Stimulated activated CD4-positive, alpha-beta T cell treated with anti-CD3 and anti-CD28 coated beads, TNF-alpha, amount 100 ng/mL, for 24 hours (primary cell): ENCODE results near the gene CAT.

ENCODE experiments used
- DNase-seq, 3 experiments: peaks; one replicate each; pipeline ENCODE4 v3.0.0-alpha.2; 2020; ENCODE audit warnings: low read depth in 3 of 3

Gene CAT

DNA sequence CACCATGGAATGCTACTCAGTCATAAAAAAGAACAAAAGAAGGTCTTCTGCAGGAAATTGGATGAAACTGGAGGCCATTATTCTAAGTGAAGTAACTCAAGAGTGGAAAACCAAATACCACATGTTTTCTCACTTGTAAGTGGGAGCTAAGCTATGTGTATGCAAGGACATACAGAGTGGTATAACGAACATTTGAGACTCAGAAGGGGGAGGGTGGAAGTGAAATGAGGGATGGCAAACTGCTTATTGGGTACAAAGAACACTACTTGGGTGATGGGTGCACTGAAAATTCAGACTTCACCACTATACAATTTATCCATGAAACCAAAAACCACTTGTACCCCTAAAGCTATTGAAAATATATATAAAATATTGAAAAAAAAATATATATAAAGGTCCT lies 13.4 kb upstream of the CAT start:
- DNase-seq: no peak

DNA sequence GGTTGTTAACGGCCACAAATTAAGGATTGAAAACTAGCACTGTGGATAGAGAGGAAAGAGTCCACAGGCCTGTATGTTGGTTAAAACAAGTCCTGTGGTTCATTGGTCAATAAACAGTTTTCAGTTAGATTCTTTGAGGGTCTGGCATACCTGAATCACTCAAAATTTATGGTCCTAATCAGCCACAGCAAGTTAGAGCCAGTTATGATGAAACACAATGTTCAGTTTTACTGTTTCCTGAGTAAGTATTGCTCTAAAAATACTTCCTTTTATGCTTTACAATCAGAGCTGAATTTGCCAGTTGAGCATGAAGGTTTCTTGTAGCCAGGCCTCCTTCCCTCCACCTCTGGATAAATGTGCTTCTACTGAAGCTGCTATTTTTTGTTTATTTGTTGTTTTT lies 12.9 kb upstream of the CAT start:
- DNase-seq: no peak

- no peak for DNase-seq
These were observed 12.0 kb upstream of the CAT start for GRCh38 chr11:34426766-34427185.

GRCh38 chr11:34427186-34427805 lies 11.4 kb upstream of the CAT start:
- DNase-seq: no peak

DNA sequence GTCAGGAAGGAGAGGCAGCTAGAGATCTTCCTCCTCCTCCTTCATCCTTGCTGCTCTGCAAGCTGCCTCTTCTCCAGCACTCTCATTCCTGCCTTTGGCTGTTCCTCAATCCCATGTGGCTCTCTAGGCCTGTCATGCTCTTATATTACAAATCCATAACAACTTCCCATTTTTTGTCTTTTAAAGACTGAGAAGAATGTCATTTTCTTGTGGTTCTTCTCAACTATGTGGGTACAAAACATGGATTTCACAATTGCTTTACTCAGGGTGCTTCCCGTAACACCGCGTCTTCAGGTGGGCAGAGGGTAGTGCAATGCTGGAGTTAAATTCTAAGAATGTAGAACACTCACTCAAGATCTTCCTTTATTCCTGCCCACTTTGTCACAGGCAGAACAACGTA lies 6.8 kb upstream of the CAT start:
- no peak for DNase-seq

DNA sequence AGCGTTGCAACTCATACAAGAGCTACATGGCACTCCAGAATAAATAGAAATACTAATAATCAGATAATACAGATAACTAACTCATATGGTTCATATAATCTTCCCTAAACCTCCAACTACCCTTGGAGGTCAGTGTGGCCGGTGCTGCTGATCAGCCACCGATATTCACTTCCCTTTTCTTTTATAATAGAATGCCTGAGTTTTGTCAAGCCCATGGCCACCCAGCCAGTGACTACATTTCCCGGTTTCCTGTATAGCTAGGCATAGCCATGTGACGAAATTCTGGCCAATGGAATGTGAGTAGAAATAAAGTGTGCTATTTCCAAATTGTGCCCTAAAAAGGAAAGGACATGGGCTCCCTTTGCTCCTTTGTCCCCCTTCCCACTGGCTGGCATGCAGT lies 5.9 kb upstream of the CAT start:
- no peak for DNase-seq

GRCh38 chr11:34433899-34434298 lies 4.8 kb upstream of the CAT start:
- DNase-seq: no peak

DNA sequence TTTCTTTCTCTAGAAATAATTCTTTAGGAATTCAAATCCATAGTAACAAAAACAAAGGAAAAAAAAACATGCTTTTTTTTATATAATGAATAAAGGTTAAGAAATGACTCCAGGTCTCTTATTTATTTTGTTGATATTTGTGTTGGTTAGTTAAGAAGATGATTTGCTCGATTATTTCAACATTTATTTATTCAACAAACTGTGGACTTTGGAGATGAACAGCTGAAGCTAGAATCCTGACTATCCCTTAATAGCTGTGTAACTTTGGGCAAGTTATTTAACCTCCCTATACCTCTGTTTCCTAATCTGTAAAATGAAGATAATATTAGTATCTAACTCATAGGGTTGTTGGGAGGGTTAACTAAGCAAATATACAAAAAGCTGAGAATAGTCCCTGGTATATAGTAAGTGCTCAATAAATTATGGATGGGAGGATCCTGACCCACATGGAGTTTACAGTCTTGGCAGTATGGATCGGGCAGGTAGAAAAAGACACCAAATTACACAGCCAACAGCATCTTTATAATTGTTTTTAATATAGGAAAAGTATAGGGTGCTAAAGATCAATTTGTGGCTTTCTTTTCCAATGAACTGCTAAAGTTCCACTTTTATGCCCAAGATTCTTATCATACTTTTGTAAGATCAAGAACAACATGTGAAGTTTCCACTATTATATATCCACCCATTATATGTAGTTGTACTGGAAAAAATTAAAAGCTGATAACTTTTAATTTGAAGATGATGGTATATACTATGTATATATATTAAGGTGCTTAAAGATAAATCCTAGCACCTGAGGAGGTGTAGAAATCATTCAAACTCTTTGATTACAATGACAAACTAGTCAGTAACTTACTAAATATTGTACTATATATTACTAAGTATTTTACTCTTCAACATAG lies 1.3 kb upstream of the CAT start:
- no peak for DNase-seq

DNA sequence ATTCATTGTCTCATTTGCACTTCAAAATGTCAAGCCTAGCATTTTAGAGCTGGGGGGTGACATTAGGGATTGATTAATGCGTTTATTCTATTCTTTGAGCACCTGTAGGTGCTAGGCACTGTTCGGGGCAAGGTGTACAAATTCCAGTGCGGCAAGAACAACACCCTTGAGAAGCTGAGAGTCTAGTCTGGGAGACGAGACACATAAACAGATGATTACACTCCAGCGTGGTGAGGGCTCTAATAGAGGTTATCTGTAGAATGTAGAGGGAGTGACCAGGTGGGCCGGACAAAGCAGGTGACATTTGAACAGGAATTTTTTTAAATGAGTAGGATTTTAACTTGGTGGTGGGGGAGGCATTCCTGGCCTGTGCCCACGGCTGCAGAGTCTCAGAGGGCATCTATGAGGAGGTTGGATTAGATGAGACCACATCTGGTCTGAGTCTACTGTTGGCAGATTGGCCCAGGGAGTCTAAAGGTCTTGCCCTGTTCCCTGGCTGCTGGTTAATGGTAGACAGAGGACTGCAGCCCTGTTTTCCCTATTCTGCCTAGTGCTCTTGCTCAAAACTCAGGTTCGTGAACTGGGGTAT lies 970 bp downstream of the CAT start:
- DNase-seq: no peak

DNA sequence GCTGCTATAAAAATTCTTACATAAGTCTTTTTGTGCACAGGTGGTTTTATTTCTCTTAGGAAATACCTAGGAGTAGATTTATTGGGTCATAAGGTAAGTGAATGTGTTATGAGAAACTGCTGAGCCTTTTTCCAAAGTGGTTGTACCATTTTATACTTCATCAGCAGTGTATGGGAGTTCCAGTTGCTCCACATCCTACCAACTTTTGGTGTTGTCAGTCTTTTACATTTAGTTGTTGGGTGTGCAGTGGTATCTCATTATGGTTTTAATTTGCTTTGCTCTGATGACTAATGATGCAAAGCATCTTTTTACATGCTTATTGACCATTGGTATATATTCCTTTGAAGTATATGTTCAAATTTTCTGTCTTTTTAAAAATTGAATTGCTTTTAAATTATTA lies 3.1 kb downstream of the CAT start:
- DNase-seq: no peak

GRCh38 chr11:34443136-34443535 lies 4.4 kb downstream of the CAT start:
- no peak for DNase-seq

- no peak for DNase-seq
These were observed 5.7 kb downstream of the CAT start for GRCh38 chr11:34444428-34444827.

- DNase-seq: no peak
These were observed 7.2 kb downstream of the CAT start for GRCh38 chr11:34445956-34446355.

DNA sequence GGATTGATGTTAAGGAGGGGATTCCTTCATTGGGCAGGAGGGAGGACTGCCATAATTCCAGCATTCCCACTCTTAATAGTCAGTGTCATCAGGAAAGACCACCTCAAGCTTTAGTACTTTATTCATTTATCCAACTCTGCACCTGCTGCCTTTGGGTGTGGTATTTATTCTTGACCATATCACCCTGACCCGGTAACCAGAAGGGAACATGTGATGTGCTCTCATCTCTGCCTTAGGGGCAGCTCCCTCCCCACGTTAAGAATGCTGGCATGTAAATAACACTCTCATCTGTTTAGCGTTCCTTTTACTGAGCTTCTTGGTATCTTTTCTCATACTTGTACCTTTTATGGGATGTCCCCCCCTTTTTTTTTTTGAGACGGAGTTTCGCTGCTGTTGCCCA lies 7.7 kb downstream of the CAT start:
- DNase-seq: no peak

DNA sequence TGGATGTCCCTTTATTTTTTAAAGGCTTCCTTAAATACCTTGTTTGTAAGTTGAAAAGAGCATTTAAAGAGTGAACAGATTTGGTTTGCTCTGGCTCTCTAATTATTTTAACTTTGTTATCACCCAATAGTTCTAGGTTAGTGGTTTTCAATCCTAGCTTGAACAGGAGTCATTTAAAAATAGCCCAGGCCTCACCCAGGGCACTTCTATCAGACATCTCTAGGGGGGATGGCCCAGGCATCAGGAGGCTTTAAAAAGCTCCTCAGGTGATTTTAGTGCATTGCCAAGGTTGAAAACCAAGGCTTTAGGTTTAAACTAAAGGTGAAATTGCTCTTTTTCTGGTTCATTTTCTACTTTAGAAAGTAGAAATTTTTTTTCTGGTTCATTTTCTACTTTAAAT lies 8.3 kb downstream of the CAT start:
- no peak for DNase-seq

- no peak for DNase-seq
These were observed 9.7 kb downstream of the CAT start for GRCh38 chr11:34448223-34448994.

DNA sequence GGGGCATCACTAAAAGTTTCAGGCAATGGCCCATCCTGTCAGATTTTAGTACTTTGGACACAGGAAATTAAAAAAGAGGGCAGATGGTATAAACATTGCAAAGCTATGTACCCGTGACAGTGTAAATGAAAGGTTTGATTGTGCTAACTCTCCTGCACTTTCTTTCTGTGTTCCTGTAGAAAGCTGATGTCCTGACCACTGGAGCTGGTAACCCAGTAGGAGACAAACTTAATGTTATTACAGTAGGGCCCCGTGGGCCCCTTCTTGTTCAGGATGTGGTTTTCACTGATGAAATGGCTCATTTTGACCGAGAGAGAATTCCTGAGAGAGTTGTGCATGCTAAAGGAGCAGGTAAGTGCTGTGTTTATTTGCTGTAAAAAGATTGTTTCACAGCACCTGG lies 10.3 kb downstream of the CAT start:
- no peak for DNase-seq

GRCh38 chr11:34451053-34451452 lies 12.3 kb downstream of the CAT start:
- no peak for DNase-seq

DNA sequence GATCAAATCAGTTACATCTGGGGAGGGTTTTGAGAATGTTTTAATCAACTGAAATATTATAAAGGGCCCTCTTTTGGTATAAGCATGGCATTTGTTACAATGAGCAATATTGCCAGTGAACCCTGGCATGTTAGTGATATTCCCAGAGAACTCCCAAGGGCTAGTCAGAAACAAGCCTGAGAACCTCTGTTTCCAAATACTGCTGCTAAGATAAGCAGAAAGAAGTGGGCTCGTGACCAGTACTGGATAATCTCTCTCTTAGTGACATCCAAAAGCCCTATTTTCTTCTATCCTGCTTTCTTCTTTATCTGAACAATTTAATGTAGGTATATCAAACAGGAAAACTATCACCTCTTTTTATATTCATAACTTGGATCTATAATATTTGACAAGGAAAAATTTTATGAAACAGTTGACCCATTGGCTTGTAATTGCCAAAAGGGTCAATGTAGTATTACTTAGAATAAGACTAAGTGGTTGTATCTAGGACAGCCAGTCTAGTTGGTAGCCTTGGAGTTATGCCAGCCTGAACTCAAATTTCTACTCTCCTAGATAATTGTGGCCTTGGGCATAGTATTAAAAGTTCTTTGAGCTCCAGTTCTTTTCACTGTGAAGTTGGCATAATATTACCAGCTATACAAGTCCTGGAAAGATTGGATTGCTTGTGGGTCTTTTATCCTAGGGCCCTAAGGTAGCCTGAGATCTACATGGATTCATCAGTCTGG lies 15.7 kb downstream of the CAT start:
- DNase-seq: no peak

DNA sequence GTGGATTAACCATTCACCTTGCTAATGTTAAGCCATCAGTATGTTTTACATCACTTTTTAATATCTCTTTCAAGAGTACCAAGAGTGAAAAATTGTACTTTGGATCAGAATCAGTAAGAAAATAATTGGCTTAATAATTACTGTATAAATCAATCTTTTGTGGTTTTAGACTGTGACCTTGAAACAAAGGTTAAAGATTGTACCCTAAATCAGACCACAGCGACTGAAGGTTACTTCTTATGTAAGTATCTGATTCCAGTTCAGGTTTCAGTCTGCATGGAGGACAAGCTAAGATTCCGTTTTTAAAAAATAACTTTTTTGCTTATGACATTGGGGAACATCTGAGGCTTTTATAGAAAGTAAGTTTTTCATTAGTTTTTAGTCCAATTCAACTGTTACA lies 18.9 kb downstream of the CAT start:
- DNase-seq: no peak

GRCh38 chr11:34458525-34458924 lies 19.8 kb downstream of the CAT start:
- DNase-seq: no peak
